Liver (tissue), 9 donors: ENCODE results near the gene JPH4. TPM values are rescaled to one million over a fixed set of nuclear protein-coding genes. Genes with fewer than 3 reads are reported as not detected.
"Not testable (repeated sequence)": the region's sequence is repeated elsewhere in the genome, so short reads cannot be mapped to it uniquely, and the experiment has no call there.

Source experiments
- DNase-seq: peaks from one replicate; pipeline ENCODE4 v3.0.0-alpha.2; 2017; ENCODE audit warnings: low spot score
- H3K27ac ChIP-seq, 2 donors: one replicate each; pipeline ENCODE4 v1.7.0; 2013; ENCODE audit warnings: inconsistent platforms in 2 of 2, low read length in 2 of 2, control low read depth in 1 of 2, low read depth in 1 of 2, mild to moderate bottlenecking in 1 of 2
- H3K27me3 ChIP-seq, 4 donors: one replicate each; pipeline versions ENCODE4 v1.6.1 to v1.7.0; 2013; ENCODE audit warnings: low read length in 3 of 4, inconsistent platforms in 1 of 4, mild to moderate bottlenecking in 1 of 4, moderate library complexity in 1 of 4; ENCODE audit not compliant: control insufficient read depth in 4 of 4, insufficient read depth in 4 of 4
- H3K36me3 ChIP-seq, 4 donors: one replicate each; pipeline versions ENCODE4 v1.6.1 to v1.7.0; 2013; ENCODE audit warnings: low read length in 3 of 4, mild to moderate bottlenecking in 3 of 4, low read depth in 1 of 4, moderate library complexity in 1 of 4; ENCODE audit not compliant: control insufficient read depth in 4 of 4, insufficient read depth in 3 of 4
- H3K4me1 ChIP-seq, 4 donors: one replicate each; pipeline versions ENCODE4 v1.6.1 to v1.7.0; 2013; ENCODE audit warnings: low read length in 3 of 4, mild to moderate bottlenecking in 3 of 4, moderate library complexity in 1 of 4; ENCODE audit not compliant: control insufficient read depth in 4 of 4, insufficient read depth in 4 of 4
- H3K4me3 ChIP-seq, 3 donors: one replicate each; pipeline versions ENCODE4 v1.6.1 to v1.7.0; 2013; ENCODE audit warnings: low read length in 3 of 3, control low read depth in 1 of 3, low read depth in 1 of 3, mild to moderate bottlenecking in 1 of 3
- H3K9ac ChIP-seq, 2 donors: one replicate each; pipeline ENCODE4 v1.7.0; 2013; ENCODE audit warnings: low read length in 2 of 2, mild to moderate bottlenecking in 2 of 2, moderate library complexity in 2 of 2, control low read depth in 1 of 2, low read depth in 1 of 2
- H3K9me3 ChIP-seq, 4 donors: one replicate each; pipeline versions ENCODE4 v1.6.1 to v1.7.0; 2013; ENCODE audit warnings: low read length in 3 of 4; ENCODE audit not compliant: control insufficient read depth in 4 of 4
- CTCF ChIP-seq: fragments of 150-350 bp; IDR thresholded peaks from 2 replicates; pipeline ENCODE4 v1.5.1; 2017; ENCODE audit warnings: improper control_type of control experiment, low read depth, low read length; ENCODE audit not compliant: missing input control
- GABPA ChIP-seq, 2 donors: IDR thresholded peaks in 1 of 2; conservative IDR thresholded peaks in 1 of 2; 2 replicates each; pipeline ENCODE4 v1.6.1; 2016; ENCODE audit warnings: antibody characterized with exemption in 2 of 2, mild to moderate bottlenecking in 1 of 2, moderate library complexity in 1 of 2
- HNF4A ChIP-seq, 2 donors: conservative IDR thresholded peaks; 2 replicates each; pipeline ENCODE4 v1.6.1; 2016; ENCODE audit warnings: antibody characterized with exemption in 2 of 2, mild to moderate bottlenecking in 2 of 2
- MAX ChIP-seq: IDR thresholded peaks from 2 replicates; pipeline ENCODE4 v1.6.1; 2016; ENCODE audit warnings: antibody characterized with exemption
- NR2F2 ChIP-seq: IDR thresholded peaks from 2 replicates; pipeline ENCODE4 v1.6.1; 2016; ENCODE audit warnings: antibody characterized with exemption
- SP1 ChIP-seq: IDR thresholded peaks from 2 replicates; pipeline ENCODE4 v1.6.1; 2018; ENCODE audit warnings: antibody characterized with exemption, mild to moderate bottlenecking
- YY1 ChIP-seq: IDR thresholded peaks from 2 replicates; pipeline ENCODE4 v1.6.1; 2016; ENCODE audit warnings: antibody characterized with exemption, mild to moderate bottlenecking
- ZBTB33 ChIP-seq: IDR thresholded peaks from 2 replicates; pipeline ENCODE4 v1.6.1; 2016; ENCODE audit warnings: antibody characterized with exemption
- WGBS: extraction: QIAGEN DNeasy Blood & Tissue Kit; methylation state at CpG from one replicate; pipeline ENCODE4 v1.1.7; 2013; 5-methylcytosine and 5-hydroxymethylcytosine counted together
- polyA plus RNA-seq, 2 donors: library from polyadenylated mRNA; stranded (reverse) in 1 of 2; unstranded in 1 of 2; fragments of 200-250 nt in 1 of 2; fragments of >200 nt in 1 of 2; fragmentation: Nextera tagmentation in 1 of 2; extraction: Ambion mirVana in 1 of 2; gene quantifications; one replicate each; pipeline versions ENCODE4 v1.2.1 to v1.2.3, GENCODE V29; 2013 to 2015
- total RNA-seq, 2 donors: library from RNA; depleted of rRNA; stranded (reverse); fragments of >200 nt; gene quantifications; one replicate each; pipeline ENCODE4 v1.2.3, GENCODE V29; 2014
- donor health status: healthy.
- donor health status: healthy.
- donor health status: healthy.
- donor health status: healthy.
- donor health status: healthy.

The JPH4 gene
- total and polyA plus RNA-seq, 4 donors, result 0.07 to 0.24 (median 0.16) TPM

GRCh38 chr14:23537351-23538049 lies 41.1 kb downstream of the JPH4 start (continued):
- no peak for TF ChIP-seq MAX
- no peak for TF ChIP-seq NR2F2

- H3K27ac ChIP-seq, H3K4me1 ChIP-seq, H3K27me3 ChIP-seq, H3K36me3 ChIP-seq, H3K4me3 ChIP-seq, H3K9ac ChIP-seq, DNase-seq, H3K9me3 ChIP-seq: not testable (repeated sequence)
- 91% methylated on average over 6 of the region's 6 CpGs for WGBS
These were observed 41.7 kb downstream of the JPH4 start for GRCh38 chr14:23536906-23537305.

- Histone ChIP-seq H3K36me3 (no peaks in the 10 kb centered on the region), H3K9ac (no peak overlapping the region), H3K9me3 (no peaks in the 10 kb centered on the region), H3K27me3 (no peaks in the 10 kb centered on the region), H3K4me3 (no peak overlapping the region), H3K27ac (no peak overlapping the region), H3K4me1 (no peaks in the 10 kb centered on the region)
- DNase-seq, result no peak
- 92% methylated on average over 2 of the region's 2 CpGs for WGBS
- TF ChIP-seq NR2F2, result no peak
- TF ChIP-seq SP1, result no peak
- no peak for TF ChIP-seq ZBTB33
- no peak for TF ChIP-seq YY1
- no peak for TF ChIP-seq CTCF
- no peak for TF ChIP-seq HNF4A (conservative IDR thresholded peaks at IDR 0.05)
These were observed 42.1 kb downstream of the JPH4 start for GRCh38 chr14:23536494-23536893.

GRCh38 chr14:23535943-23536342 lies 42.6 kb downstream of the JPH4 start:
- 85% methylated on average over 4 of the region's 4 CpGs for WGBS

More at GRCh38 chr14:23535943-23536342, 42.6 kb downstream of the JPH4 start:
- no peak for TF ChIP-seq GABPA (IDR thresholded peaks at IDR 0.05 in 1 of 2, conservative IDR thresholded peaks at IDR 0.05 in 1 of 2)
- no peak for TF ChIP-seq NR2F2
- H3K4me3 ChIP-seq, result no peak overlapping the region
- H3K27ac ChIP-seq, result no peak overlapping the region
- no peak for DNase-seq
- H3K27me3 ChIP-seq, result no peaks in the 10 kb centered on the region
- H3K9ac ChIP-seq, result no peak overlapping the region
- no peaks in the 10 kb centered on the region for H3K9me3 ChIP-seq
- H3K36me3 ChIP-seq, result no peaks in the 10 kb centered on the region
- no peaks in the 10 kb centered on the region for H3K4me1 ChIP-seq
